WTC11 (cell line): ENCODE measurements around the gene DDX20. TPM values are rescaled to one million over a fixed set of nuclear protein-coding genes. Genes with fewer than 3 reads are reported as not detected.

ENCODE experiments used
- ATAC-seq: fragments of 200-7000 bp; cut with Tn5 transposase; 2 replicates; pipeline ENCODE4 v1.10.0; 2021; ENCODE audit warnings: mild to moderate bottlenecking, moderate library complexity
- CTCF ChIA-PET: fragments of 300-600 bp; sonication (Branson Sonifier 250); formaldehyde crosslinking; loops from one replicate; lab custom pipeline; 2021; ENCODE audit warnings: antibody characterized with exemption; lab: Charles Lee
- POLR2A ChIA-PET: fragments of 350-600 bp; sonication (Branson Sonifier 250); formaldehyde crosslinking; loops from one replicate; lab custom pipeline; 2021; ENCODE audit warnings: antibody characterized with exemption; lab: Charles Lee
- DNase-seq: peaks from one replicate; pipeline ENCODE4 v3.0.0; 2021; ENCODE audit warnings: low spot score
- H3K27ac Mint-ChIP-seq: 2 replicates; pipeline ENCODE4 v1.8.0; 2021; ENCODE audit warnings: mixed read lengths
- H3K27me3 Mint-ChIP-seq: 2 replicates; pipeline ENCODE4 v1.8.0; 2021; ENCODE audit warnings: low read depth, mild to moderate bottlenecking, moderate library complexity, mixed read lengths
- H3K36me3 Mint-ChIP-seq: 2 replicates; pipeline ENCODE4 v1.8.0; 2021; ENCODE audit warnings: mixed read lengths
- H3K4me1 Mint-ChIP-seq: 2 replicates; pipeline ENCODE4 v1.8.0; 2022; ENCODE audit warnings: mixed read lengths
- H3K4me3 Mint-ChIP-seq: 2 replicates; pipeline ENCODE4 v1.8.0; 2021; ENCODE audit warnings: mild to moderate bottlenecking, moderate library complexity, mixed read lengths
- H3K9me3 Mint-ChIP-seq: 2 replicates; pipeline ENCODE4 v1.8.0; 2021; ENCODE audit warnings: mixed read lengths
- ATF1 ChIP-seq: sonication (generic); formaldehyde crosslinking; IDR thresholded peaks from 2 replicates; pipeline ENCODE4 v1.8.1; 2023; ENCODE audit warnings: mild to moderate bottlenecking, moderate library complexity, missing genetic modification reagents
- GABPB1 ChIP-seq: sonication (generic); formaldehyde crosslinking; IDR thresholded peaks from 2 replicates; pipeline ENCODE4 v1.8.1; 2023; ENCODE audit warnings: mild to moderate bottlenecking, missing genetic modification reagents
- MXD4 ChIP-seq: fragments of 250-450 bp; sonication (Bioruptor Pico); IDR thresholded peaks from 2 replicates; pipeline ENCODE4 v1.8.0; 2021; ENCODE audit warnings: mild to moderate bottlenecking, moderate library complexity, borderline replicate concordance
- NFYB ChIP-seq: sonication (generic); formaldehyde crosslinking; conservative IDR thresholded peaks from 2 replicates; pipeline ENCODE4 v1.8.0; 2022; ENCODE audit warnings: low read depth, missing genetic modification reagents
- NR1H2 ChIP-seq: sonication (generic); formaldehyde crosslinking; IDR thresholded peaks from 2 replicates; pipeline ENCODE4 v1.9.0; 2021; ENCODE audit warnings: mild to moderate bottlenecking, moderate library complexity, missing genetic modification reagents
- NR3C1 ChIP-seq: sonication (generic); formaldehyde crosslinking; conservative IDR thresholded peaks from 2 replicates; pipeline ENCODE4 v1.8.1; 2023; ENCODE audit warnings: low read depth, mild to moderate bottlenecking, missing genetic modification reagents
- RELA ChIP-seq: sonication (generic); formaldehyde crosslinking; IDR thresholded peaks from 2 replicates; pipeline ENCODE4 v1.8.1; 2022; ENCODE audit warnings: missing genetic modification reagents, mild to moderate bottlenecking, borderline replicate concordance
- SP1 ChIP-seq: sonication (generic); formaldehyde crosslinking; conservative IDR thresholded peaks from 2 replicates; pipeline ENCODE4 v1.8.1; 2022; ENCODE audit warnings: missing genetic modification reagents
- TEAD4 ChIP-seq: sonication (generic); formaldehyde crosslinking; IDR thresholded peaks from 2 replicates; pipeline ENCODE4 v1.8.0; 2022; ENCODE audit warnings: mild to moderate bottlenecking, missing genetic modification reagents
- ZNF219 ChIP-seq: sonication (generic); formaldehyde crosslinking; IDR thresholded peaks from 2 replicates; pipeline ENCODE4 v1.8.0; 2023; ENCODE audit warnings: missing genetic modification reagents, mild to moderate bottlenecking, borderline replicate concordance
- ZNF263 ChIP-seq: sonication (generic); formaldehyde crosslinking; IDR thresholded peaks from 2 replicates; pipeline ENCODE4 v1.8.1; 2022; ENCODE audit warnings: low read depth, mild to moderate bottlenecking, moderate library complexity, missing genetic modification reagents
- ZNF396 ChIP-seq: fragments of 250-450 bp; sonication (Bioruptor Pico); IDR thresholded peaks from 2 replicates; pipeline ENCODE4 v1.8.0; 2021; ENCODE audit warnings: mild to moderate bottlenecking, moderate library complexity, borderline replicate concordance
- ZNF423 ChIP-seq: fragments of 250-450 bp; sonication (Bioruptor Pico); IDR thresholded peaks from 2 replicates; pipeline ENCODE4 v2.1.2; 2022; ENCODE audit warnings: mild to moderate bottlenecking, moderate library complexity
- ZNF671 ChIP-seq: fragments of 250-450 bp; sonication (Bioruptor Pico); IDR thresholded peaks from 2 replicates; pipeline ENCODE4 v1.8.0; 2021; ENCODE audit warnings: mild to moderate bottlenecking
- total RNA-seq: library from RNA; stranded (reverse); gene quantifications from 3 replicates; pipeline ENCODE4 v1.2.3, GENCODE V29; 2021
- TF ChIP-seq, protein P1 (sequence below): sonication (generic); formaldehyde crosslinking; IDR thresholded peaks from 2 replicates; pipeline ENCODE4 v1.8.0; 2022; ENCODE audit warnings: mild to moderate bottlenecking, missing genetic modification reagents
- TF ChIP-seq, protein P2 (sequence below): fragments of 250-450 bp; sonication (Bioruptor Pico); IDR thresholded peaks from 2 replicates; pipeline ENCODE4 v1.9.0; 2021; ENCODE audit warnings: mild to moderate bottlenecking
- TF ChIP-seq, protein P3 (sequence below): fragments of 250-450 bp; sonication (Bioruptor Pico); conservative IDR thresholded peaks from 2 replicates; pipeline ENCODE4 v1.9.0; 2021; ENCODE audit warnings: mild to moderate bottlenecking
- TF ChIP-seq, protein P4 (sequence below): sonication (generic); formaldehyde crosslinking; IDR thresholded peaks from 2 replicates; pipeline ENCODE4 v1.8.1; 2022; ENCODE audit warnings: missing genetic modification reagents, borderline replicate concordance
- TF ChIP-seq, protein P5 (sequence below): fragments of 200-600 bp; IDR thresholded peaks from 2 replicates; pipeline ENCODE4 v1.8.0; 2022; ENCODE audit warnings: antibody characterized with exemption
- TF ChIP-seq, protein P6 (sequence below): sonication (generic); formaldehyde crosslinking; IDR thresholded peaks from 2 replicates; pipeline ENCODE4 v1.8.1; 2022; ENCODE audit warnings: low read depth, mild to moderate bottlenecking, moderate library complexity, missing genetic modification reagents, borderline replicate concordance

DDX20 gene
- total RNA-seq, 1 experiment from 2014 or later, result 19.3 TPM

DNA sequence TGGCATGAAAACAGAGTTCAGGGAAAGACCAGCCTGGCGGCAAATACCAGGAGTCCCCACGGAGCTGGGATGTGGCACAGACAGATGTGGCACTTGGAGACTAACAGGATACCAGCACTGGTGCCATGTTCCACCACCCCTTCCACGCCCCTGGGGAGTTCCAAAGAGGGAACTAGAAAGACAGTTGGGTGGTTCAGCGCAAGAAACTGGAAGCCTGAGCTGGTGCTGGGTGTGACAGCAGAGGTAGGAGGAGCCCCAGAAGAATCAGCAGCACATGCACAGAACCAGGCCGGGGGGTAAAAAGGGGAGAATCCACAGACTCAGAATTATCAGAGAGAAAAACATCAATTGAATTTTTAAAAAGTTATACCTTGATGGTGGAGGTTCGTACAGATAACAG is 22.4 kb downstream of the DDX20 start (continued):
- TF ChIP-seq, protein P1, sequence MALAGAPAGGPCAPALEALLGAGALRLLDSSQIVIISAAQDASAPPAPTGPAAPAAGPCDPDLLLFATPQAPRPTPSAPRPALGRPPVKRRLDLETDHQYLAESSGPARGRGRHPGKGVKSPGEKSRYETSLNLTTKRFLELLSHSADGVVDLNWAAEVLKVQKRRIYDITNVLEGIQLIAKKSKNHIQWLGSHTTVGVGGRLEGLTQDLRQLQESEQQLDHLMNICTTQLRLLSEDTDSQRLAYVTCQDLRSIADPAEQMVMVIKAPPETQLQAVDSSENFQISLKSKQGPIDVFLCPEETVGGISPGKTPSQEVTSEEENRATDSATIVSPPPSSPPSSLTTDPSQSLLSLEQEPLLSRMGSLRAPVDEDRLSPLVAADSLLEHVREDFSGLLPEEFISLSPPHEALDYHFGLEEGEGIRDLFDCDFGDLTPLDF, result no peak
- no peak for TF ChIP-seq ZNF263
- TF ChIP-seq, protein P2, sequence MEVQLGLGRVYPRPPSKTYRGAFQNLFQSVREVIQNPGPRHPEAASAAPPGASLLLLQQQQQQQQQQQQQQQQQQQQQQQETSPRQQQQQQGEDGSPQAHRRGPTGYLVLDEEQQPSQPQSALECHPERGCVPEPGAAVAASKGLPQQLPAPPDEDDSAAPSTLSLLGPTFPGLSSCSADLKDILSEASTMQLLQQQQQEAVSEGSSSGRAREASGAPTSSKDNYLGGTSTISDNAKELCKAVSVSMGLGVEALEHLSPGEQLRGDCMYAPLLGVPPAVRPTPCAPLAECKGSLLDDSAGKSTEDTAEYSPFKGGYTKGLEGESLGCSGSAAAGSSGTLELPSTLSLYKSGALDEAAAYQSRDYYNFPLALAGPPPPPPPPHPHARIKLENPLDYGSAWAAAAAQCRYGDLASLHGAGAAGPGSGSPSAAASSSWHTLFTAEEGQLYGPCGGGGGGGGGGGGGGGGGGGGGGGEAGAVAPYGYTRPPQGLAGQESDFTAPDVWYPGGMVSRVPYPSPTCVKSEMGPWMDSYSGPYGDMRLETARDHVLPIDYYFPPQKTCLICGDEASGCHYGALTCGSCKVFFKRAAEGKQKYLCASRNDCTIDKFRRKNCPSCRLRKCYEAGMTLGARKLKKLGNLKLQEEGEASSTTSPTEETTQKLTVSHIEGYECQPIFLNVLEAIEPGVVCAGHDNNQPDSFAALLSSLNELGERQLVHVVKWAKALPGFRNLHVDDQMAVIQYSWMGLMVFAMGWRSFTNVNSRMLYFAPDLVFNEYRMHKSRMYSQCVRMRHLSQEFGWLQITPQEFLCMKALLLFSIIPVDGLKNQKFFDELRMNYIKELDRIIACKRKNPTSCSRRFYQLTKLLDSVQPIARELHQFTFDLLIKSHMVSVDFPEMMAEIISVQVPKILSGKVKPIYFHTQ (CRISPR knock-in tag), result no peak
- TF ChIP-seq, protein P3, sequence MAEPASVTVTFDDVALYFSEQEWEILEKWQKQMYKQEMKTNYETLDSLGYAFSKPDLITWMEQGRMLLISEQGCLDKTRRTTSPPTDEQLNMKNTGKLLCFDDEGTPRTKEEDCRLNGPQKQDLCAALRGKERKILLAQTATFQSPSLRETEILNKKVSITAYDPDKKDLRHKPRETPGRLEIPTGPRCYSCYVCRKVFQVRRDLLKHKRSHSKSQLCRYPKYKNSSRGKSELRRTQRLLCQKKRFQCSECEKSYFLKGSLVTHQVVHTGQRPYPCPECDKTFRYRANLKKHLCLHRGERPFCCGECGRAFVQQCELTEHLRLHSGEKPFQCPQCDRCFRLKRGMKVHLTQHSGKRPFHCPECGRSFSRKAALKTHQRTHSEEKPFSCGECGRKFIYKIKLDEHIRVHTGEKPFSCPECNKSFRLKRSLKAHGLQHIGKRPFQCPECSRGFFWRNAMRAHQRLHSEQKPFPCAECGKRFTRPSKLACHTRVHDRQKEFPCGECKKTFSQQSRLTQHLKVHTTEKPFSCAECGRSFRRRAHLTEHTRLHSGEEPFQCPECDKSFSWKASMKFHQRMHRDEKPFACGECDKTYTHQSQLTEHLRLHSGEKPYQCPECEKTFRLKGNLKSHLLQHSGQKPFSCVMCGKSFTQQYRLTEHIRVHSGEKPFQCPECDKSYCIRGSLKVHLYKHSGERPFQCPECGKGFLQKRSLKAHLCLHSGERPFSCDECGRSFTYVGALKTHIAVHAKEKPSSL, result no peak
- TF ChIP-seq, protein P4, sequence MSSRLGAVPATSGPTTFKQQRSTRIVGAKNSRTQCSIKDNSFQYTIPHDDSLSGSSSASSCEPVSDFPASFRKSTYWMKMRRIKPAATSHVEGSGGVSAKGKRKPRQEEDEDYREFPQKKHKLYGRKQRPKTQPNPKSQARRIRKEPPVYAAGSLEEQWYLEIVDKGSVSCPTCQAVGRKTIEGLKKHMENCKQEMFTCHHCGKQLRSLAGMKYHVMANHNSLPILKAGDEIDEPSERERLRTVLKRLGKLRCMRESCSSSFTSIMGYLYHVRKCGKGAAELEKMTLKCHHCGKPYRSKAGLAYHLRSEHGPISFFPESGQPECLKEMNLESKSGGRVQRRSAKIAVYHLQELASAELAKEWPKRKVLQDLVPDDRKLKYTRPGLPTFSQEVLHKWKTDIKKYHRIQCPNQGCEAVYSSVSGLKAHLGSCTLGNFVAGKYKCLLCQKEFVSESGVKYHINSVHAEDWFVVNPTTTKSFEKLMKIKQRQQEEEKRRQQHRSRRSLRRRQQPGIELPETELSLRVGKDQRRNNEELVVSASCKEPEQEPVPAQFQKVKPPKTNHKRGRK (CRISPR knock-in tag), result no peak

DNA sequence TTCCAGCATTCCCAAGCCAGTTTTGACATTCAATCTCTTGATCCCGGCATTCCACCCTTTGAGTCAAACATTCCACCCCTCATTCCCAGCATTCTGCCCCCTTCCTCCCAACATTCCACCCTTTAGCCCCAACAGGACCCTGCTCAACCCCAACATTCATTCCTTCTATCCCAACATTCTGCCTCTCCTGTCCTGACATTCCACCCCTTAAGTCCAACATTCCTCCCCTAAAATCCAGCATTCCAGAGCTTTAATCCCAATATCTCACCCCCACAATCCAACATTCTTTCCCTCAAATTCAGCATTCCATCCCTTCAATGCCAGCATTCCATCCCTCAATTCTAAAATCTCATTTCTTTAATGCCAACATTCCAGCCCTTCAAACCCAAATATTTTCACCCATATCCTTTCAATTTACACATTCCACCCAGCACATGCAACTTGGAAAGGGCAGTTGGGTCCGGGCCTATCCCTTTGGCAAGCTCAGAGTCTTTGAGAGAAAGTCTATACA is 22.9 kb downstream of the DDX20 start:
- Mint-ChIP-seq H3K4me1 (peaks cover 22% of the 10 kb centered on the region), H3K4me3 (no peak overlapping the region), H3K27me3 (no peaks in the 10 kb centered on the region; the same call in 1 of the 2 replicates), H3K9me3 (0 out of 2 replicates have a peak, but pooled peaks cover 4% of the 10 kb centered on the region), H3K27ac (peak overlapping the region; percentile 6; the same call in 1 of the 2 replicates), H3K36me3 (no peaks in the 10 kb centered on the region)
- ATAC-seq (peak; percentile 85), DNase-seq (peak; percentile 33)
- POLR2A ChIA-PET, result no interaction called here
- no peak for TF ChIP-seq NFYB (CRISPR knock-in tag)
- TF ChIP-seq MXD4, result no peak
- TF ChIP-seq TEAD4 (CRISPR knock-in tag), result peak; percentile 48; the same call in 1 of the 2 replicates
- CTCF ChIA-PET, result interaction anchor here (1.1 kb wide), 1 partner anchor 9 kb away, joined by 4 read pairs; no protein-coding TSS in a partner anchor

DNA sequence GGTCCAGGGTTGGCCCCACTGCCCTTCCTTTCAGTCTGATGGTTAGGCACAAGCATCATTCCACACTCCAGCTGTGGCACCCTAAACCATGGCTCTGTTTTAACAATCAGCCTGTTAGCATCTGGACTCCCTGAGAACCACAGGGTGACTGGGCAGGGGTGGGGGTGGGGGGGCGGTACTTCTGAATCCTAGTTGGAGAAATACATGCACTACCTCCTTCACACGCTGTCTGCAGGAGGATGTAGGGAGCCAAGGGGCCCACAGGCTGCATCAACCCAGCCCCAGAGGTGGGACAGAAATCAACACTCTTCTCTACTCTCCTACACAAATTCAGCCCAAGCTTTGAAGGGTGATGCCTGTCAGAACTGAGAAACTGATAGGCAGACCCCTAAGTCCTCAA is 23.8 kb downstream of the DDX20 start:
- ChIA-PET POLR2A (no interaction called here), CTCF (no interaction called here)
- no peaks in the 10 kb centered on the region; the same call in 1 of the 2 replicates for H3K27me3 Mint-ChIP-seq
- 0 out of 2 replicates have a peak, but pooled peaks cover 4% of the 10 kb centered on the region for H3K9me3 Mint-ChIP-seq
- peaks cover 22% of the 10 kb centered on the region for H3K4me1 Mint-ChIP-seq
- peak overlapping the region; percentile 45; the same call in 1 of the 2 replicates for H3K27ac Mint-ChIP-seq
- H3K36me3 Mint-ChIP-seq, result no peaks in the 10 kb centered on the region
- DNase-seq, result no peak
- no peak for ATAC-seq
- no peak overlapping the region for H3K4me3 Mint-ChIP-seq
- TF ChIP-seq ZNF396 (no peak), NR1H2 (CRISPR knock-in tag) (no peak), NR3C1 (CRISPR knock-in tag) (no peak), MXD4 (no peak), ZNF423 (CRISPR knock-in tag) (no peak), ZNF263 (no peak), SP1 (CRISPR knock-in tag) (no peak), ZNF219 (no peak), ZNF671 (CRISPR knock-in tag) (no peak), ATF1 (no peak), RELA (CRISPR knock-in tag) (no peak), GABPB1 (CRISPR knock-in tag) (no peak)
- TF ChIP-seq, protein P5, sequence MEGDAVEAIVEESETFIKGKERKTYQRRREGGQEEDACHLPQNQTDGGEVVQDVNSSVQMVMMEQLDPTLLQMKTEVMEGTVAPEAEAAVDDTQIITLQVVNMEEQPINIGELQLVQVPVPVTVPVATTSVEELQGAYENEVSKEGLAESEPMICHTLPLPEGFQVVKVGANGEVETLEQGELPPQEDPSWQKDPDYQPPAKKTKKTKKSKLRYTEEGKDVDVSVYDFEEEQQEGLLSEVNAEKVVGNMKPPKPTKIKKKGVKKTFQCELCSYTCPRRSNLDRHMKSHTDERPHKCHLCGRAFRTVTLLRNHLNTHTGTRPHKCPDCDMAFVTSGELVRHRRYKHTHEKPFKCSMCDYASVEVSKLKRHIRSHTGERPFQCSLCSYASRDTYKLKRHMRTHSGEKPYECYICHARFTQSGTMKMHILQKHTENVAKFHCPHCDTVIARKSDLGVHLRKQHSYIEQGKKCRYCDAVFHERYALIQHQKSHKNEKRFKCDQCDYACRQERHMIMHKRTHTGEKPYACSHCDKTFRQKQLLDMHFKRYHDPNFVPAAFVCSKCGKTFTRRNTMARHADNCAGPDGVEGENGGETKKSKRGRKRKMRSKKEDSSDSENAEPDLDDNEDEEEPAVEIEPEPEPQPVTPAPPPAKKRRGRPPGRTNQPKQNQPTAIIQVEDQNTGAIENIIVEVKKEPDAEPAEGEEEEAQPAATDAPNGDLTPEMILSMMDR, result no peak
- TF ChIP-seq, protein P6, sequence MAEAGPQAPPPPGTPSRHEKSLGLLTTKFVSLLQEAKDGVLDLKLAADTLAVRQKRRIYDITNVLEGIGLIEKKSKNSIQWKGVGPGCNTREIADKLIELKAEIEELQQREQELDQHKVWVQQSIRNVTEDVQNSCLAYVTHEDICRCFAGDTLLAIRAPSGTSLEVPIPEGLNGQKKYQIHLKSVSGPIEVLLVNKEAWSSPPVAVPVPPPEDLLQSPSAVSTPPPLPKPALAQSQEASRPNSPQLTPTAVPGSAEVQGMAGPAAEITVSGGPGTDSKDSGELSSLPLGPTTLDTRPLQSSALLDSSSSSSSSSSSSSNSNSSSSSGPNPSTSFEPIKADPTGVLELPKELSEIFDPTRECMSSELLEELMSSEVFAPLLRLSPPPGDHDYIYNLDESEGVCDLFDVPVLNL (CRISPR knock-in tag), result no peak
